ENCODE data around the gene GNG5. TPM values are rescaled to one million over a fixed set of nuclear protein-coding genes. Genes with fewer than 3 reads are reported as not detected.
"Not testable (repeated sequence)": the region's sequence is repeated elsewhere in the genome, so short reads cannot be mapped to it uniquely, and the experiment has no call there.

GNG5 gene
- total RNA-seq, 1 donor from 2014 or later, result 105 TPM

DNA sequence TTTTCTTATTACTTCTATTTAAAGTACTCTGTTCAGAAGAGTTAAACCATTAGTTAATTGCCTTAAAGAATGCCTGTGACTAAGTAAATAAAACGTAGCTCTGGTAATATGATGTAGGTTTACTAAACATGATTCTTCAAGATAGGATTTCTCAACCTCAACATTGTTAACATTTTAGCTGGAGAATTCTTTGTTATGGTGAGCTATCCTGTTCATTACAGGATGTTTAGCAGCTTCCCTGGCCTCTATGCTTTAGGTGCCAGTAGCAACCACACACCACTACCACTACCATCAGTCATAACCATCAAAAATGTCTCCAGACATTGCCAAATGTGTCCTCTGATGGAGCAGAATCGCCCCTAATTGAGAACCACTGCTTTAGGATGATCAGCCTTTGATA, 16.6 kb downstream of the GNG5 start:
- DNase-seq (ENCODE audit: low spot score), result no peak

DNA sequence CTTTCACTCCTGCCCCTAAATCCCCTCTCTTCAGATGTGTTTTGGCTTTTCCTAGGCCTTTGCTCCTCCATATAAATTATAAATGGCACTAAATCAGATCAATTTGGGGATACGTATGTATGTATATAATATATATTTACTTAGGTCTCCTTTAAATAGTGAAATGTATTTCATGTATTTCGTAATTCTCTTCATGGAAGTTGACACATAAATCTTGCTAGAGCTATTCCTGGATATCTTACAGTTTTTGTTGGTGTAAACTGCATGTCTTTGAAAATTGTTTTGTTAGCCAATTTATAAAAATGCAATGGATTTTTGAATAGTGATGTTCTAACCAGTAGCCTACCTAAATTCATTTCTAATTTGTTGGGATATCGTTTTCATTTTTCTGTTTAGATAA, 18.3 kb downstream of the GNG5 start:
- DNase-seq (ENCODE audit: low spot score), result no peak

GRCh38 chr1:84481317-84481716, 25.1 kb downstream of the GNG5 start:
- no peak for DNase-seq (ENCODE audit: low spot score)

GRCh38 chr1:84480650-84481049, 25.7 kb downstream of the GNG5 start:
- DNase-seq (ENCODE audit: low spot score), result no peak

- DNase-seq (ENCODE audit: low spot score), result no peak
Observed at GRCh38 chr1:84479998-84480397, 26.4 kb downstream of the GNG5 start.

GRCh38 chr1:84478876-84479868, 27.2 kb downstream of the GNG5 start, which contains the start of gene RPF1:
Gene RPF1 (plus strand): TSS chr1:84479266. CDS start chr1:84479282, 16 bp downstream.
- peak; percentile 70 for DNase-seq (ENCODE audit: low spot score)

- no peak for DNase-seq (ENCODE audit: low spot score)
Observed at GRCh38 chr1:84476225-84476624, 30.2 kb downstream of the GNG5 start.

DNA sequence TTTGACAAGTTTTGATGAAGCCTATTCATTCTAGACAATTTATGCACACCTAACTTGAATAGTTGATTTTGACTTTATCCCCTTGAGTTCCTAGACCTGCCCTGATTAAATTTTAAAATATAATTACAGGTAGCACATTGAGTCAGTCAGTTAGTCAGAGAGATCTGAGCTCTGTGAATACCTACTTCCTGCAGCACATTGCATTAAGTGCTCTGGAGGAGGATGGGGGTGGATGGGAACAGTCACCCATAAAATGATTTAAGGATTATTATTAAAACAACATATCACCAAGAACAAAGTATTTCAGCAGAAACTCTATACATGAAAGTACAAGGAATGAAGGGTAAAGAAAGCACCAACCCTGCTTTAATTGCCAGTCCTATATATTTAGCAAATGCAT, 39.1 kb downstream of the GNG5 start:
- no peak for DNase-seq (ENCODE audit: low spot score)

DNA sequence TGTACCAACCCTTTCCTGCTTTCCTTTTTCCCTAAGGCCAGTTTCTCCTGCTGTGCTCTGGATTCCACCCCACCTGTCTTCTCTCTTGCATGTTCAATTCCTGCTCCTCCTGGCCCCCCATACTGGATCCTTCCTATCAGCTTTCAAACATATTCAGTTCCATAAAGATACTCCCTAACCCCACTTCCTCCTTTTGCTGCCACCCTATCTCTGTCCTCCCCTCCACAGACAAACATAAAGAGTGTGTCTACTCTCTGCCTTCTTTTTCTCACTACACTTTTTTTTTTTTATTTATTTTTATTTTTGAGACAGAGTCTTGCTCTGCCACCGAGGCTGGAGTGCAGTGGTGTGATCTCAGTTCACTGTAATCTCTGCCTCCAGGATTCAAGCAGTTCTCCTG, 44.3 kb downstream of the GNG5 start:
- no peak for DNase-seq (ENCODE audit: low spot score)

DNA sequence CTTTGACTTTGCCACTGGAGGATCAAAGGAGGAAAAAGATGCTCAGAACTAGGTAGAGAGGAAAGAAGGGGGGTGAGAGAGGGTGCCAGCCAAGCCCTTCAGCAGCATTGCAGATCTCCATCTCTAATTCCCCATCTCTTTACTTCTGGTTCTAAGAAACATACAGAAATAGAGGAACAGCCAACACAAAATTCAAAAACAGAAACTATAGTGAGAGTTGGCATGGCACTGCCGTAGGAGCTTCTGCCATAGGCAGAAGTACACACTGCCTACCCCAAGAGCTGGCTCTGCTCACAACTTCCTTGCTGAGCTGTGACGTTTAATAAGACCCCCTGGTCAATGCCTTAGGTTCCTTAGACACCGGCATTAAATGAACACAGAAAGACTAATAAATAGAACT, 53.9 kb downstream of the GNG5 start:
- no peak for DNase-seq (ENCODE audit: low spot score)

- no peak for DNase-seq (ENCODE audit: low spot score)
Observed at GRCh38 chr1:84450910-84451309, 55.5 kb downstream of the GNG5 start.

- not testable (repeated sequence) for DNase-seq (ENCODE audit: low spot score)
Observed at GRCh38 chr1:84448704-84449103, 57.7 kb downstream of the GNG5 start.

Other genes starting within 250 kb of the GNG5 start
- gene SAMD13, start 204.9 kb downstream of the GNG5 start, total RNA-seq, result 4.7 TPM
- gene DNASE2B, start 108.1 kb downstream of the GNG5 start, total RNA-seq, result 0.34 TPM
- gene RPF1, start 27.3 kb downstream of the GNG5 start, total RNA-seq, result 32.2 TPM
- gene SPATA1, start 195 bp downstream of the GNG5 start, total RNA-seq, result 0.96 TPM
- 16.5 TPM for gene CTBS, start 67.9 kb upstream of the GNG5 start, total RNA-seq
- 21.2 TPM for gene SSX2IP, start 183.9 kb upstream of the GNG5 start, total RNA-seq

Measured in ureter (tissue), 1 donor.